OCI-LY1 (cell line): Measurements from ENCODE around the gene USP28.

Source experiments
- CTCF ChIP-seq: fragments of 200-600 bp; sonication (generic), shearing (Covaris generic); IDR thresholded peaks from 2 replicates; pipeline ENCODE4 v1.5.1; 2017; ENCODE audit warnings: mild to moderate bottlenecking, antibody characterized with exemption, low read length, moderate library complexity, mixed read lengths
- EZH2 ChIP-seq: fragments of 200-600 bp; sonication (generic), shearing (Covaris generic); IDR thresholded peaks from 2 replicates; pipeline ENCODE4 v1.8.0; 2017; ENCODE audit warnings: borderline replicate concordance, mixed run types, mild to moderate bottlenecking, antibody characterized with exemption, low read length, moderate library complexity, mixed read lengths

GRCh38 chr11:113873236-113873626 lies 2.1 kb downstream of the USP28 start:
- TF ChIP-seq CTCF (no peak), EZH2 (no peak)
